ENCODE data around the gene C6orf136.

Gene C6orf136

GRCh38 chr6:30687659-30688431 lies 40.9 kb downstream of the C6orf136 start:
- no peak for FAIRE-seq

- no peak for FAIRE-seq
These were observed 41.6 kb downstream of the C6orf136 start for GRCh38 chr6:30688569-30688968.

DNA sequence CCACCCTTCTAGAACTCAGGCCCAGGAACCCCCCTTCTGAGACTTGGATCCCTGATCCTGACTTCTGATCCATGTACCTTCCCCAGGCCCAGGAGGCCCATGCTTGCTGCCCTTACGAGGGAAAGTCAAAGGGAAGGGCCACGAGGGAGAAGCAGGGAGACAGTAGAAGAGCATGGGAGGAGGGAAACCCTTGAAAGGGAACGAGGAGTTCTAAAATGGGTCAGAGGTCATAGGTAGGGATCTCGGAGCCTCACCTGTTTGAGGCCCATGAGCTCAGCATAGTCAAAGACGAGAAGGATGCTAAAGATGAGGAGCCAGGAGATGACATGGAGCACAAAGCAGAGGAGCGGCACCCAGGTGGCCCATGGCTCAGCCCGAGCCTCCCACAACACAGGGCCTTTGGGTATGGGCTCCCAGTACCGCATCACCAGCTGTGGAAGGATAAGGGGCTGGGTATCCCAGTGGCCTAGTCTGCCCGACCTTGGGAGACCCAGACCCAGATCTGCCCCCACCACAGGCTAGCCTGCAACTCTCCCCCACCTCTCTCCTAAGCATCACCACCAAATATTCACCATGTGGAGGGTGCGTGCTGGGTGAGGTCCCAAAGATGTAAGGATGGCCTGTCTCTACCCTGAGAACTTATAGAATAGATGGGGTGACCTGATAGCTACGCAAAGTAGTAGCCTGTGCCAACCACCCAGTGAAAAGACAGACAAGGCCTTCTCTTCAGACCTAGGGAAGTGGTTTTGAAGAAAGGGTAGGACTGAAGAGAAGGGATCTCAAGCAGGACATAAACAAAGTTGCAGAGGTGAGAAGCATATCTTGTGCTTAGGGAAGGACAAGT lies 42.3 kb downstream of the C6orf136 start:
- FAIRE-seq, result no peak

- no peak for FAIRE-seq
These were observed 43.1 kb downstream of the C6orf136 start for GRCh38 chr6:30689985-30690384.

DNA sequence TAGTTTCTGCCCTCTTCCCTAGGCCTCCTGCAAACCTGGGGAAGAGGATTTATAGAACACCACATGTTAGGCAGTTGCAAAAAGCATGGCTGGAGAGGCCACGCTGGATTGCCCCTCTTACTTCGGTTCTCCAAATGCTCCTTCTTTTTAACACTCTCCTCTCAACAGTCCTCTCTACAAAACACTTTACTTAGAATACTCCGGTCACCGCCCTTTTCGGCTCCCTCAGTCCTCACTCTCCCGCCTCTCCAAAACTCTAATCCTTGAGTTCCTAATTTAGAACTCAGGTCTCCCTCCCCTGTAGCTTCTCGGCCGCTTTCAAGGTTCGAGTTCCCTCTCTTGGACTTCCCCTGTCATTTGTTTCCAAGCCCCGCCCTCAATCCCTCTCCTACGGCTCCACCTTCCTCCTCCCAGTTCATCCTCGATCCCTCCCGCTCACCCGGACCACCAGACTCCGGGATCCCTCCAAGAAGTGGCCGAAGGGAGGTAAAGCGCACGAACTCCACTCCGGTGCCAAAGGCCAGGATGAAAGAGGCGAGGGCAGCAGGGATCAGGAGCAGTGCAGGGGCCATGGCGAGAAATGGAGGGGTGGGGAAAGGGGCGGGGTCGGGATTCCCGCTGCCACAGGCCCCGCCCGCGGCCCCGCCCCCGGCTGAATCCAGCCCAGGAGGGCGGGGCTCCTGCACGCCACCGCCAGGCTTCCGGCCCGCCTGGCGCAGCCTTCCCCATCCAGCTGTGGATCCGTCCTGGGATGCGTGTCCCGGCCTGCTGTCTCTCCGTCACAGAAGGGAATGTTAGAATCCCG lies 43.7 kb downstream of the C6orf136 start, which contains the start of gene NRM:
Gene NRM, minus strand, starts transcription at position 582 of the 805 bp plus-strand sequence. Its CDS starts 10 bp downstream, at position 572.
- no peak for FAIRE-seq

DNA sequence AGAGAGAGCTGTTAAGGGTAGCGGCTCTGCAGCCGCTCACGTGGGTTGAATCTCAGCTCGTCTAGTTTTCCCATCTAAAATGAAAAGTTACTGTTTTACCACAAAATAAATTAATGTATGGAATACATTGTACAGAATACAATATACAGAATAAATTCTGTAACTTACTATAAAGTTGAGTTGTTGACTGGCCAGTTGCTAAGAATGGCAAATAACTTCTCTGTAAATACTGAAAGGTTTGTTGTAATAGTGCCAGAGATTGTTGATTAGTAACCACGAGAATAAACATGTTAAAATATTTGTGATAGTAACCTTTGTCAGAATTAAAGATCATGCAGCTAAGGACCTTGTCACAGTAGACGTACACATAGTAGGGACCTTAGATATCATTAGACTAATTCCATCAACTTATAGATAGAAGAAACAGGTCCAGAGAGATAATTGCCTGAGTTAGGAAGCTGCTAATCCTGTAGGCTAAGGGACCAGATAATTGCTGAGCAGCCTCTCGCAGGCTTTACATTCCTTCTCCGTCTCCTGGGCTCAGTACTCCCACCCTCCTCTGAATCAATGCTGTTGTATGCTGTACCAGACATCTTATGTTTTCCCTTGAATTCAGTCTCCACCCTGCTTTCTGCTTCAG lies 44.4 kb downstream of the C6orf136 start:
- FAIRE-seq, result no peak

- no peak for FAIRE-seq
These were observed 49.5 kb downstream of the C6orf136 start for GRCh38 chr6:30696432-30696831.

DNA sequence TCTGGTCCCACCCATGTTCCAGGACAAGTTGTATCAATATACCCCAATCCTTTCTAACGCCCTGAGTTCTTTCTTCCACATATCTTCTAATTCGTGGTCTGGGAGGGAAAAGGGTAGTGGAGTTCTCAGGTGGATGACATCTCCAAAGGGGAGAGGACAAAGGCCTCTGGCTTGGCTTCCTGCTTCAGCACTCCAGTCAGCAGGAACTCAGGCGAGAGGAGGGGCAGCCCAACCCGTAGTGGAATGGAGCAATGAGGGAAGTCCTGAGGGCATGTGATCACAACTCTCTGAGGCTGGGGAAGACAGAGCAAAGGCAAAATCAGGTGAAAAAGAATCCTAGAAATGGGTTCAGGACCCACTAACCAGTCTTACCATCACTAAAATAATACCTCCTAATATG lies 53.4 kb downstream of the C6orf136 start:
- FAIRE-seq, result no peak
